WTC11 (cell line): ENCODE measurements around the gene NIN. TPM values are rescaled to one million over a fixed set of nuclear protein-coding genes. Genes with fewer than 3 reads are reported as not detected.

Source experiments
- ATAC-seq: fragments of 200-7000 bp; cut with Tn5 transposase; 2 replicates; pipeline ENCODE4 v1.10.0; 2021; ENCODE audit warnings: mild to moderate bottlenecking, moderate library complexity
- CTCF ChIA-PET: fragments of 300-600 bp; sonication (Branson Sonifier 250); formaldehyde crosslinking; loops from one replicate; lab custom pipeline; 2021; ENCODE audit warnings: antibody characterized with exemption; lab: Charles Lee
- POLR2A ChIA-PET: fragments of 350-600 bp; sonication (Branson Sonifier 250); formaldehyde crosslinking; loops from one replicate; lab custom pipeline; 2021; ENCODE audit warnings: antibody characterized with exemption; lab: Charles Lee
- DNase-seq: peaks from one replicate; pipeline ENCODE4 v3.0.0; 2021; ENCODE audit warnings: low spot score
- H3K27ac Mint-ChIP-seq: 2 replicates; pipeline ENCODE4 v1.8.0; 2021; ENCODE audit warnings: mixed read lengths
- H3K27me3 Mint-ChIP-seq: 2 replicates; pipeline ENCODE4 v1.8.0; 2021; ENCODE audit warnings: low read depth, mild to moderate bottlenecking, moderate library complexity, mixed read lengths
- H3K36me3 Mint-ChIP-seq: 2 replicates; pipeline ENCODE4 v1.8.0; 2021; ENCODE audit warnings: mixed read lengths
- H3K4me1 Mint-ChIP-seq: 2 replicates; pipeline ENCODE4 v1.8.0; 2022; ENCODE audit warnings: mixed read lengths
- H3K4me3 Mint-ChIP-seq: 2 replicates; pipeline ENCODE4 v1.8.0; 2021; ENCODE audit warnings: mild to moderate bottlenecking, moderate library complexity, mixed read lengths
- H3K9me3 Mint-ChIP-seq: 2 replicates; pipeline ENCODE4 v1.8.0; 2021; ENCODE audit warnings: mixed read lengths
- ARID4B ChIP-seq: sonication (generic); formaldehyde crosslinking; IDR thresholded peaks from 2 replicates; pipeline ENCODE4 v1.8.0; 2023; ENCODE audit warnings: missing genetic modification reagents, mild to moderate bottlenecking, borderline replicate concordance
- CBFB ChIP-seq: sonication (generic); formaldehyde crosslinking; IDR thresholded peaks from 2 replicates; pipeline ENCODE4 v1.8.1; 2022; ENCODE audit warnings: mild to moderate bottlenecking, low read depth, missing genetic modification reagents
- GRHL2 ChIP-seq: fragments of 250-450 bp; sonication (Bioruptor Pico); IDR thresholded peaks from 2 replicates; pipeline ENCODE4 v1.8.0; 2022; ENCODE audit warnings: mild to moderate bottlenecking, moderate library complexity; ENCODE audit not compliant: insufficient replicate concordance, severe bottlenecking
- KAT7 ChIP-seq: sonication (generic); formaldehyde crosslinking; IDR thresholded peaks from 2 replicates; pipeline ENCODE4 v1.8.1; 2023; ENCODE audit warnings: missing genetic modification reagents, mild to moderate bottlenecking, borderline replicate concordance
- MXD4 ChIP-seq: fragments of 250-450 bp; sonication (Bioruptor Pico); IDR thresholded peaks from 2 replicates; pipeline ENCODE4 v1.8.0; 2021; ENCODE audit warnings: mild to moderate bottlenecking, moderate library complexity, borderline replicate concordance
- MYBL2 ChIP-seq: sonication (generic); formaldehyde crosslinking; IDR thresholded peaks from 2 replicates; pipeline ENCODE4 v1.8.1; 2023; ENCODE audit warnings: mild to moderate bottlenecking, moderate library complexity, missing genetic modification reagents
- NFATC4 ChIP-seq: fragments of 250-450 bp; sonication (Bioruptor Pico); IDR thresholded peaks from 2 replicates; pipeline ENCODE4 v1.9.0; 2021; ENCODE audit warnings: mild to moderate bottlenecking
- PREB ChIP-seq: sonication (generic); formaldehyde crosslinking; IDR thresholded peaks from 2 replicates; pipeline ENCODE4 v1.8.1; 2022; ENCODE audit warnings: mild to moderate bottlenecking, missing genetic modification reagents, moderate library complexity, borderline replicate concordance
- USF2 ChIP-seq: sonication (generic); formaldehyde crosslinking; IDR thresholded peaks from 2 replicates; pipeline ENCODE4 v1.8.1; 2023; ENCODE audit warnings: mild to moderate bottlenecking, missing genetic modification reagents, moderate library complexity
- ZBTB43 ChIP-seq: sonication (generic); formaldehyde crosslinking; IDR thresholded peaks from 2 replicates; pipeline ENCODE4 v1.8.1; 2023; ENCODE audit warnings: mild to moderate bottlenecking, missing genetic modification reagents
- ZNF219 ChIP-seq: sonication (generic); formaldehyde crosslinking; IDR thresholded peaks from 2 replicates; pipeline ENCODE4 v1.8.0; 2023; ENCODE audit warnings: missing genetic modification reagents, mild to moderate bottlenecking, borderline replicate concordance
- total RNA-seq: library from RNA; stranded (reverse); gene quantifications from 3 replicates; pipeline ENCODE4 v1.2.3, GENCODE V29; 2021
- TF ChIP-seq, protein P1 (sequence below): sonication (generic); formaldehyde crosslinking; IDR thresholded peaks from 2 replicates; pipeline ENCODE4 v1.8.0; 2022; ENCODE audit warnings: mild to moderate bottlenecking, missing genetic modification reagents
- TF ChIP-seq, protein P2 (sequence below): fragments of 250-450 bp; sonication (Bioruptor Pico); conservative IDR thresholded peaks from 2 replicates; pipeline ENCODE4 v1.9.0; 2021; ENCODE audit warnings: mild to moderate bottlenecking
- TF ChIP-seq, protein P3 (sequence below): fragments of 250-450 bp; sonication (Bioruptor Pico); IDR thresholded peaks from 2 replicates; pipeline ENCODE4 v1.9.0; 2021; ENCODE audit warnings: mild to moderate bottlenecking, borderline replicate concordance

Gene NIN
- total RNA-seq, 1 experiment from 2014 or later = 23.8 TPM

DNA sequence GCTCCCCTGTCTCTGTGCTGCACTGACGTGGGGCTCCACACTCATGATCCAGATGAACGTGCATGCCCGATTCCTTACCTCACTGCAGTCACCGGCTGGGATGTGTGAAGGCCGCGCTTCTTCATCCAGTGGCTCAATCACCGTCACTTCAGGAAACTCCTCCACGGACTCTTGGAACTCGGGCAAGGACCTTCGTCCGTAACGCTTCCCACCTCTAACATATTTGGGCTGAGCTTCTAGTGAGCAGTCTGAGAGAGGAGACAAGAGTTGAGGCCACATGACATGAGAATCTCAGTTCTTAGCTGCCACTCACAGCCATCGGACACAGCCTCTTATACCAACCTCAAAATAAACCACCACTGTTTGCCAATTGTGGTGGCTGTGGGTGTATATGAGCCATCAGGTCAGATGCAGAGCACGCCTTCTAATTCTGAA, 38.3 kb downstream of the NIN start:
- DNase-seq (no peak), ATAC-seq (no peak)
- Mint-ChIP-seq H3K36me3 (0 out of 2 replicates have a peak, but pooled peaks cover 5% of the 10 kb centered on the region), H3K27me3 (no peaks in the 10 kb centered on the region), H3K4me3 (no peak overlapping the region), H3K9me3 (no peaks in the 10 kb centered on the region), H3K27ac (no peak overlapping the region), H3K4me1 (peaks cover 24% of the 10 kb centered on the region)
- ChIA-PET POLR2A (interaction anchor here (0.6 kb wide), 1 partner anchor 900 kb away, joined by 3 read pairs; no protein-coding TSS in a partner anchor), CTCF (interaction anchor here (2.1 kb wide), 1 partner anchor 19 kb away, joined by 6 read pairs; no protein-coding TSS in a partner anchor)
- no peak for TF ChIP-seq KAT7 (CRISPR knock-in tag)
- TF ChIP-seq, protein P1, sequence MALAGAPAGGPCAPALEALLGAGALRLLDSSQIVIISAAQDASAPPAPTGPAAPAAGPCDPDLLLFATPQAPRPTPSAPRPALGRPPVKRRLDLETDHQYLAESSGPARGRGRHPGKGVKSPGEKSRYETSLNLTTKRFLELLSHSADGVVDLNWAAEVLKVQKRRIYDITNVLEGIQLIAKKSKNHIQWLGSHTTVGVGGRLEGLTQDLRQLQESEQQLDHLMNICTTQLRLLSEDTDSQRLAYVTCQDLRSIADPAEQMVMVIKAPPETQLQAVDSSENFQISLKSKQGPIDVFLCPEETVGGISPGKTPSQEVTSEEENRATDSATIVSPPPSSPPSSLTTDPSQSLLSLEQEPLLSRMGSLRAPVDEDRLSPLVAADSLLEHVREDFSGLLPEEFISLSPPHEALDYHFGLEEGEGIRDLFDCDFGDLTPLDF (CRISPR knock-in tag) = no peak
- TF ChIP-seq ARID4B (CRISPR knock-in tag) = no peak
- TF ChIP-seq, protein P2, sequence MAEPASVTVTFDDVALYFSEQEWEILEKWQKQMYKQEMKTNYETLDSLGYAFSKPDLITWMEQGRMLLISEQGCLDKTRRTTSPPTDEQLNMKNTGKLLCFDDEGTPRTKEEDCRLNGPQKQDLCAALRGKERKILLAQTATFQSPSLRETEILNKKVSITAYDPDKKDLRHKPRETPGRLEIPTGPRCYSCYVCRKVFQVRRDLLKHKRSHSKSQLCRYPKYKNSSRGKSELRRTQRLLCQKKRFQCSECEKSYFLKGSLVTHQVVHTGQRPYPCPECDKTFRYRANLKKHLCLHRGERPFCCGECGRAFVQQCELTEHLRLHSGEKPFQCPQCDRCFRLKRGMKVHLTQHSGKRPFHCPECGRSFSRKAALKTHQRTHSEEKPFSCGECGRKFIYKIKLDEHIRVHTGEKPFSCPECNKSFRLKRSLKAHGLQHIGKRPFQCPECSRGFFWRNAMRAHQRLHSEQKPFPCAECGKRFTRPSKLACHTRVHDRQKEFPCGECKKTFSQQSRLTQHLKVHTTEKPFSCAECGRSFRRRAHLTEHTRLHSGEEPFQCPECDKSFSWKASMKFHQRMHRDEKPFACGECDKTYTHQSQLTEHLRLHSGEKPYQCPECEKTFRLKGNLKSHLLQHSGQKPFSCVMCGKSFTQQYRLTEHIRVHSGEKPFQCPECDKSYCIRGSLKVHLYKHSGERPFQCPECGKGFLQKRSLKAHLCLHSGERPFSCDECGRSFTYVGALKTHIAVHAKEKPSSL (CRISPR knock-in tag) = no peak
- TF ChIP-seq CBFB (CRISPR knock-in tag) = no peak
- TF ChIP-seq NFATC4 = no peak
- TF ChIP-seq ZBTB43 (CRISPR knock-in tag) = no peak

DNA sequence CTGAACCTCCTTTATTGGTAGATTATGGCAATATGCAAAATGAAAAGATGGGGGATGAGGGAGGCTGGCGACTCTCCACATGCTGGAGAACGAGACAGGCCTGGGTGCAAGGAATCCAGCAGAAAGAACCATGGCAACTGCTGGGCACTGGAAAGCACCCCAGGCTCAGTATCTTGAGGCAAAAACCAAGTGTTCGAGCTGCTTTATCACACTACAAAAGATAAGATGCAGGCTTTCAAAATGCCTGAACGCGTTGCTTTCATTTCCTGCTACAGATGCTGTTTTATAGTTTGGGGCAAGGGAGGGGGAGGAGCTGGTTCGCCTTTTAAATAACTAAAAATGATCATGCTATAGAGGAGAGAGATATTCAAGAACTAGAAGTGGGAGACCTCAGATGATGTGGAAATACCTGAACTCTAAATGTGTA, 38.9 kb downstream of the NIN start:
- Mint-ChIP-seq H3K27ac (no peak overlapping the region), H3K4me1 (peaks cover 24% of the 10 kb centered on the region), H3K4me3 (no peak overlapping the region), H3K9me3 (no peaks in the 10 kb centered on the region), H3K27me3 (no peaks in the 10 kb centered on the region), H3K36me3 (0 out of 2 replicates have a peak, but pooled peaks cover 5% of the 10 kb centered on the region)
- ATAC-seq (no peak), DNase-seq (no peak)
- CTCF ChIA-PET = interaction anchor here (2.1 kb wide), 1 partner anchor 18 kb away, joined by 6 read pairs; no protein-coding TSS in a partner anchor
- POLR2A ChIA-PET = interaction anchor here (0.6 kb wide), 1 partner anchor 224 kb away, joined by 3 read pairs; no protein-coding TSS in a partner anchor
- TF ChIP-seq PREB (CRISPR knock-in tag) (no peak), USF2 (no peak), MYBL2 (CRISPR knock-in tag) (no peak), ZNF219 (CRISPR knock-in tag) (no peak), GRHL2 (no peak), MXD4 (CRISPR knock-in tag) (no peak), CBFB (CRISPR knock-in tag) (no peak)
- TF ChIP-seq, protein P2 (CRISPR knock-in tag) = no peak
- TF ChIP-seq, protein P3, sequence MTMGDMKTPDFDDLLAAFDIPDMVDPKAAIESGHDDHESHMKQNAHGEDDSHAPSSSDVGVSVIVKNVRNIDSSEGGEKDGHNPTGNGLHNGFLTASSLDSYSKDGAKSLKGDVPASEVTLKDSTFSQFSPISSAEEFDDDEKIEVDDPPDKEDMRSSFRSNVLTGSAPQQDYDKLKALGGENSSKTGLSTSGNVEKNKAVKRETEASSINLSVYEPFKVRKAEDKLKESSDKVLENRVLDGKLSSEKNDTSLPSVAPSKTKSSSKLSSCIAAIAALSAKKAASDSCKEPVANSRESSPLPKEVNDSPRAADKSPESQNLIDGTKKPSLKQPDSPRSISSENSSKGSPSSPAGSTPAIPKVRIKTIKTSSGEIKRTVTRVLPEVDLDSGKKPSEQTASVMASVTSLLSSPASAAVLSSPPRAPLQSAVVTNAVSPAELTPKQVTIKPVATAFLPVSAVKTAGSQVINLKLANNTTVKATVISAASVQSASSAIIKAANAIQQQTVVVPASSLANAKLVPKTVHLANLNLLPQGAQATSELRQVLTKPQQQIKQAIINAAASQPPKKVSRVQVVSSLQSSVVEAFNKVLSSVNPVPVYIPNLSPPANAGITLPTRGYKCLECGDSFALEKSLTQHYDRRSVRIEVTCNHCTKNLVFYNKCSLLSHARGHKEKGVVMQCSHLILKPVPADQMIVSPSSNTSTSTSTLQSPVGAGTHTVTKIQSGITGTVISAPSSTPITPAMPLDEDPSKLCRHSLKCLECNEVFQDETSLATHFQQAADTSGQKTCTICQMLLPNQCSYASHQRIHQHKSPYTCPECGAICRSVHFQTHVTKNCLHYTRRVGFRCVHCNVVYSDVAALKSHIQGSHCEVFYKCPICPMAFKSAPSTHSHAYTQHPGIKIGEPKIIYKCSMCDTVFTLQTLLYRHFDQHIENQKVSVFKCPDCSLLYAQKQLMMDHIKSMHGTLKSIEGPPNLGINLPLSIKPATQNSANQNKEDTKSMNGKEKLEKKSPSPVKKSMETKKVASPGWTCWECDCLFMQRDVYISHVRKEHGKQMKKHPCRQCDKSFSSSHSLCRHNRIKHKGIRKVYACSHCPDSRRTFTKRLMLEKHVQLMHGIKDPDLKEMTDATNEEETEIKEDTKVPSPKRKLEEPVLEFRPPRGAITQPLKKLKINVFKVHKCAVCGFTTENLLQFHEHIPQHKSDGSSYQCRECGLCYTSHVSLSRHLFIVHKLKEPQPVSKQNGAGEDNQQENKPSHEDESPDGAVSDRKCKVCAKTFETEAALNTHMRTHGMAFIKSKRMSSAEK (CRISPR knock-in tag) = no peak
